GM18519 (cell line): ENCODE data around the gene SVIP.

ENCODE experiments used
- ATAC-seq: cut with Tn5 transposase; IDR thresholded peaks from one replicate; pipeline ENCODE4 v1.9.1; 2021; ENCODE audit warnings: mild to moderate bottlenecking, moderate library complexity; ENCODE audit not compliant: unreplicated experiment, low FRiP score

Gene SVIP

DNA sequence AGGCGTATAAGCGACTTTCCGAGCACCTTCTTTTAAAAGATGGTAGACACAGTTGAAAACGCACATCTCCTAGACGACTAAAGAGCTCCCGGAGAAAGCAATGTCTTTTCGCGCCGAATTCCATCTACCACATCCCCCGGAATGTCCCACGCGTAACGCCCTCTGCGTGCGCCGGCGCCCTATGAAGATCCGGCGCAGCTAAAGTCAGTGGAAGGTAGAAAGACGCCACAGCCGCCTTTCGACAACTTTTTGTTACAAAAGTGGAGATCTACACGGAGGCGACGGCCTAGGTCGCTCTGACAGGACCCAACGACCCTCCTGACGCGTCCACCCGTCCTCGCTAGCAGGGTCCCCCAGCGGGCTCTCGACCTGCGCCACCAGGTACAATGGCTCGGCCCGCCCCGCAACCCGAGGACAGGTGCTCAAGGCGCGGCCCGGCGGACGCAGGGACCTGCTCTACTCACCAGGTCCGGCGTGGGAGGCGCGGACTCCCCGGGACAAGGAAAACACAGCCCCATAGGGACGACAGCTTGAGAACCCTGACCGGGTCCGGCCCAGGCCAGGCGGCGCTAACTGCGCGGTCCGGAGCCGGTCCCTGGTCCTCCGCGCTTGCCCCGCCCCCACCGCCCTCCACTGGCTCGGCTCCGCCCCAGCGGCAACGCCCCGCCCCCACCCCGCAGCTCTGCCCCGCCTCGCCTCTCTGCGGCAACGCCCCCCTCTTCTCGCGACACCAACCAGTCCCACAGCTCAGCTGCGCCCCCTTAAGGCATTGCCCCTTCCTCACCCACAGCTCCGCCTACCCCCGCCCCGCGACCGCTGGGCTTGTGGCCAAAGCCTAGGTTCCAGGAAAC lies at the start of gene SVIP:
Gene SVIP, minus strand, starts transcription at position 571 of the 851 bp plus-strand sequence. Its CDS starts 53 bp downstream, at position 518.
- peak; percentile 86 for ATAC-seq

GRCh38 chr11:22878604-22879003 lies 49.0 kb upstream of the SVIP start:
- no peak for ATAC-seq

DNA sequence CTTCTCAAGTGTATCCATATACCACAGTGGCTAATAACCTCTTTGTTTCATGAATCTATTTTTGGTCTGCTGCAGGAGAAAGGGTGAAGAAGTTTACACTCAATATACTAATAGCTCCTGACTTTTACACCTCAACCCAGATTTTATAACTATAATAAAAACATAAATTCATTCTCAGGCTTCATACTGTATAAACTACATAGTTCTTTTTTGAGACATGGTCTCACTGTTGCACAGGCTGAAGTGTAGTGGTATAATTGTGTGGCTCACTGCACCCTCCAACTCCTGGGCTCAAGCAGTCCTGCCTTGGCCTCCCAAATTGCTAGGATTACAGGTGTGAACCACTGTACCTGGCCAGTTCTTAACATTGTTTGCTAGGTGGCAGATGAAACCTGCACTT lies 48.4 kb upstream of the SVIP start:
- ATAC-seq, result no peak

- ATAC-seq, result peak; percentile 97
Observed at GRCh38 chr11:22875869-22876473, 46.4 kb upstream of the SVIP start.

GRCh38 chr11:22869325-22869724 lies 39.7 kb upstream of the SVIP start:
- ATAC-seq, result no peak

- no peak for ATAC-seq
Observed at GRCh38 chr11:22860241-22860640, 30.6 kb upstream of the SVIP start, which contains the start of gene CCDC179. Gene CCDC179, minus strand, starts transcription at chr11:22860474. Its CDS starts 53 bp downstream, at chr11:22860421.

DNA sequence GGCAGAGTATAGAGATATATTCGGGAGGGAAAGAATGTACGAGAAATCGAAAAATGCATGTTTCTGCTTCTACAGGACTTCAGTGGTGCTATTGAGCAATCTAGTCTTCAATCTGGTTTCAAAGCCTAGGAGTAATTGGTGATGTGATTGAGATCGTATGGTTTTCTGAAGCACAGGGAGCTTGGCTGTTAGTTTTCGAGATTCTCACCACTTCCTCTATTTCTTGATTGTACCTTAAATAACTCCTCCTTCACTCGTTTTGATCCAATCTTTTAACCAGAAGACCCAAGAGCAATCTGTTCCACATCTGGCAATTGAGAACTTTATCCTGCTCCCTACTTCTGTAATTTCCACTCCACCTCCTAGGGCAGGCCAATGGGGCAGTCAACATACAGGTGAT lies 30.2 kb upstream of the SVIP start:
- no peak for ATAC-seq

DNA sequence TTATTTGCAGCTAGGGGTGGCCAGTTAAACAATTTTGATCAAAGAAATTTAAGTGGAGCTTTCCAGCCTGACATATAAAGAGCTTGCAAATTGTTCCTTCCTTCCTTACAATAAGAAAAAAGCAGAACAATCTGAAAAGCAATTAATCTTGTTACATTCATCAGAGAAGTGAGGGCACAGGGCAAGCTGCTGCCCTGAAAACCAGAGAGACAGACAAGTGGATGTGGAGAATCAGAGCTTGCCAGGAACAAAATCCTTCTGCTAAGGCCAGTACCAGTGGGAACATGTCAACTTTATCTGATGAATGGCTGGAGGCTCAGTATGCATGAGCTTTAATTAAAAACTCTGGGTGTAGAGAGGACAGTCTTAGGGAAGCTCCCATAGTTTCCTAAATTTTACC lies 21.9 kb upstream of the SVIP start:
- no peak for ATAC-seq

DNA sequence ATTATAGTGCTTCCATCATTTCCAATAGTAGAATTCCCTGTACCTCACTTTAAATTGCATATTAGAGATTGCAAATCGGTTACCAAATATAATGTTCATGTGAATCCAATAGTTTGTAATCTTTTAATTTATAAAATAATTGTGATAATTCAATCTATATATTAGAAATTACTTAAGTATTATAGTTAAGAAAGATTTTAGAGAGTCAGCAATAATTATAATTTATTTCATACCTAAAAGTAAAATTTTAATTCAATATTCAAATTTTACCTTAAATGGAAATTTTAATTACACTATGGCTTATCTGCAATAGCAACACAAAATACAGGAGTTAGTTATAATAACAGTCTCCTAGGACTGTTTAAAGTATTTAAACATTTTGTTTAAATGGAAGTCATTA lies 17.1 kb upstream of the SVIP start:
- no peak for ATAC-seq

- no peak for ATAC-seq
Observed at GRCh38 chr11:22832315-22833015, 2.9 kb upstream of the SVIP start.

DNA sequence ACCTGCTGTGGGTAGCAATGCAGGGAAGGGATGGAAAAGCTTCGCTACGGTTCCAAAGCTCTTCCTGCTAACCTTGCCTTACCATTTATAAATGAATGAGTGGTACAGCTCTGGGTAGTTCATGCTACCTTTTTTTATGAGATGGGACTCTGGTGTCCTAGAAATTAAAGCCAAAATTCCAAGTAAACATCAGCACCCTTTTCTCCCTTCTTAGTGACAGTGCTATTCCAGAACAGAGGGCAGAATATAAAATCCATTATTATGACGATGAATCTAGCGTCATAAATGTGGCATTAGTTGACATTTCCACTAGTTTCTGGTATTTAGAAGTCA lies 447 bp upstream of the SVIP start:
- no peak for ATAC-seq

GRCh38 chr11:22828373-22828772 lies 1.2 kb downstream of the SVIP start:
- no peak for ATAC-seq

- no peak for ATAC-seq
Observed at GRCh38 chr11:22822203-22822602, 7.4 kb downstream of the SVIP start.

DNA sequence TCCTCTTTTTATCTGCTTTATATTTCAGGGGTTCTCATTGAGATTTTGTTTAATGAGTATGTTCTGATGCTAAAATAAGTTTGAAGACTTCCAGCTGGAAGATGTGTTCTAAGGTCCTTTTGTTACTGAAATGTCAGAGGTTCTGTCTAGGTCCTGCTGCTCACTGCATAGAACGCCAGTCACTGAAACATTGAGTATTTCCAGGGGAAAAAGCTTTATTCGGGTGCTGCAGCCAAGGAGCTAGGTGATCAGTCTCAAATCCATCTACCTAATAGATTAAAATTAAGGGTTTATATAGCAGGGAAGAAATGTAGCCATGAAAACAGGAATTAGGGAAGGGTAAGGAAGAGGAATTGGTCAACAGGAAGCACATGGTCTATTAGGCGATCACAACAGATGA lies 19.7 kb downstream of the SVIP start:
- no peak for ATAC-seq

DNA sequence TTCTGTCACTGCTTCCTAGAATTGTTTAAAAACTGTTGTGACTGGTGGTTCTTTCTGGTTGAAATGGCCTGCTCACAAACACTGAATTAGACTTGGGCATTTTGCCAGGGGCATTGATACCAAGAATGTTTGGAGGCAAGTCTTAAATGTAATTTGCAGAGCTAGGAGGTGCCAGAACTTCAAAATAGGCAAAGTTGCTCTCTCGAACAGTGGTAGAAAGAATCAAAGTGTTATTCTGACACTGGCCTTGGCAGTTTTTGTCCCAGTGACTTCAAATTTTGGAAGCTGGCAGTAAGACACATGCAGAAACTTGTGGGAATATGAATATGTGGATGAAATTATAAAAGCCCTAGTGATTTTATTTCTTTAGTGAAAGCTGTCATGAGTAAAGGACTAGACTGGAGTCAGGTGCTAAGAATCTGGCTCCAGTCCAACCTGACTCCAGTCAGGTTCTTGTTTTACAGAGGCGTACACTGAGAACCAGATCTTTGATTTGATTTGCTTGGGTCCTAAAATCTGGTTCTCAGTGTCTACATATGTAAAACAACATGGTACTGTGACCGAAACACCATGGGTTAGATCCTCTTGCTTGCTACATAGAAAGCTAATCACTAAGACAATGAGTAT lies 20.9 kb downstream of the SVIP start:
- no peak for ATAC-seq

DNA sequence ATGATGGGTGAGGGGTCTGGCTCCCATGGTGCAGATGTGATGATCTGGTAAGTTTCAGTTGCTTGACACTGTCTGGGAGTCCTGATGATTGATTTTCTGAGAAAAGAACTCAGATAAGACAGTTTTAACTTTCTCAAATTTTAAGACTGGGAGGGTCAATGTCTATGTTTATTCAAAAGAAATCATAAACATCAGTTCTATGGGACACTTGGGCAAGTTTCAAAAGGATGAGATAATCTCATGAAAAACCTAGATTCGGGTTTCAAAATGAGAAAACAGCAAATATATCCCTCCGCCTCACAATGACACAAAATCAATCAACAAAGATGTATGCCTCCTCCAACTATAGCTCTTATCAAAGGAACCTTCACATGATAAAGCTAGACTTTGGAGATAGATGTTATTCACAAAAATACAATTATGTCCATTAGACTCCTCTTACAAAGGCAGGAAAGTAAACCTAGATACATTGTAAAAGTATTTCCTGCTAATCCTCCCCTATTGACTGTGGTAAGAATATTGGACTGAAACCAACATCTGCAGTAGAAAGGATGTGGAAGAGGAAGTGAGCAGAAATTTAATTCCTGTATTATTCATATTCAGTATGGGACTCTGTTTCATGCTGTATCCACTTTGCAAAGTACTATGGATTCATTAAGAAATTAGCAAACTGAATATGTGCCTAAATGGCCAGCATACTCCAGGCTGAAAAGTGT lies 21.6 kb downstream of the SVIP start:
- peak; percentile 97 for ATAC-seq

DNA sequence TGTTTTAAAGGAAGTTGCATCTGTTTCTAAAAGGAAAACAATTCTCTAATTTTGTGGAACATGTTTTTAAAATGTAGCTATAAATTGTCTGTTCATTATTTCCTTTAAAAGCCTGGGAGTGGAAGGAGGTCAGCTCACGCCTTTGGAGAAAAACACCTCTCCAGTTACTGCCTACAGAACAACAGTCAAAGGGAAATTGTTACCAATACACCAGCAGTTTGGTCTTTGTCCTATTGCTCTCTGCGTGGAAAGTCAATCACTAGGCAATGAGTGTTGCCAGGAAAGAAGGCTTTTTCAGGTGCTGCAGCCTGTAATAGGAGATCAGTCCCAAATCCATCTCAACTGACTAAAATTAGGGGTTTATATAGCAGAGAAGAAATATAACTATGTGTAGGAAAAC lies 22.2 kb downstream of the SVIP start:
- ATAC-seq, result no peak

- no peak for ATAC-seq
Observed at GRCh38 chr11:22802861-22803260, 26.7 kb downstream of the SVIP start.

DNA sequence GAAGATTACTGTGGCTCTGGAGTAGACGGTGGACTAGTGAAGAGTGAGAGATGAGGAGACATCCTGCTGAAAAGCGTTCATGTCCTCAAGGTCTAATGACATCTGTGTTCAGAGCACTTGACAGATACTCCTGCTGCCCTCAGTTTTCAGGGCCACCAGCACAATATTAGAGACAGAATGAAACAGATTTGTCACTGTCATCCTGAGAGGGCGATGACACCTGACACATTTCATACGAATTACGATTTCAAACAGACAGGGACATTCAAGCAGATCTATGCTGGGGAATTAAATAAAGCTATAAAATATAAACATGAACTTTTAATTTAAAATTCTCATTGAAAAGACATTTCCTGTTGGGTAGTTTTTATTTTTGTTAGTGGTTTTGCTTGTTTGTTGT lies 29.1 kb downstream of the SVIP start:
- no peak for ATAC-seq

DNA sequence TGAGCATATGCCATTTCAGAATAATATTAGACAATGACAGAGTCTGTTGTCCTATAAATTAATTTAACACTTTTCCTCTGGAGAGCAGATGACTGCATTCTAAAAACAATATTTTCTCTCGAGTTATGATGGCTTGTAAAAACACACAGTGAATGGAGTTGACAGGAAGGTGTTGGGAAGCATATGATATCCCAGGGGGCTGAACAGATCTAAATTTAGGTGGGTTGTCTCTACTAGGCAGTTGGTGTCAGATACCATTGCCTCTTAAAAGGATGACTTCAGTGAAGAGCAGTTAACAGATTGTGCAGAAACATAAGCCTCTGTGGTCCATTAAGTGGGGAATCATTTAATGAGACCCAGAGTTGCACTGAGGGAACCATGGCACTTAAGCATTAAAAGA lies 30.7 kb downstream of the SVIP start:
- no peak for ATAC-seq
